ENCODE data around the gene HNRNPL. TPM values are rescaled to one million over a fixed set of nuclear protein-coding genes. Genes with fewer than 3 reads are reported as not detected.

Gene HNRNPL
- total and polyA plus RNA-seq, 9 of the 15 experiments (the other 6 are each of a cell fraction or from before 2014, with no cell fraction given): 39.5 to 610 (median 299) TPM

GRCh38 chr19:38849147-38849859 is 483 bp downstream of the HNRNPL start (continued):
- TF ChIP-seq GABPB2 (CRISPR knock-in tag; conservative IDR thresholded peaks at IDR 0.05) (no peak), EZH2 (IDR thresholded peaks at IDR 0.05; ENCODE audit: borderline replicate concordance, low read depth, low read length) (no peak), HNRNPUL1 (IDR thresholded peaks at IDR 0.05; ENCODE audit: low read length) (no peak), NFXL1 (CRISPR knock-in tag; IDR thresholded peaks at IDR 0.05) (no peak), TEAD2 (tag; IDR thresholded peaks at IDR 0.05) (no peak), MTA1 (IDR thresholded peaks at IDR 0.05; ENCODE audit: borderline replicate concordance) (no peak), NONO (IDR thresholded peaks at IDR 0.05; ENCODE audit: low read depth in 2 of 2, low read length in 1 of 2) (peak in 1 of 2 experiments; percentile 64; a peak in 1 of 4 replicates), SNAPC5 (CRISPR knock-in tag; IDR thresholded peaks at IDR 0.05) (no peak), ZNF445 (CRISPR knock-in tag; IDR thresholded peaks at IDR 0.05; ENCODE audit: low read depth) (no peak), ZC3H11A (IDR thresholded peaks at IDR 0.05; ENCODE audit: low read depth, low read length) (no peak), ZNF282 (CRISPR knock-in tag; IDR thresholded peaks at IDR 0.05) (peak; percentile 56; the same call in 1 of the 2 replicates), SIN3A (IDR thresholded peaks at IDR 0.05; ENCODE audit: borderline replicate concordance in 2 of 2, control insufficient read depth in 1 of 2, low read depth in 2 of 2, low read length in 2 of 2) (peak in 1 of 2 experiments; percentile 91; a peak in 1 of 4 replicates), STAG1 (CRISPR knock-in tag; IDR thresholded peaks at IDR 0.05; ENCODE audit: borderline replicate concordance) (no peak), ELF4 (CRISPR knock-in tag; IDR thresholded peaks at IDR 0.05) (peak; percentile 47; the same call in 1 of the 2 replicates), ZNF253 (CRISPR knock-in tag; conservative IDR thresholded peaks at IDR 0.05) (no peak), CXXC5 (CRISPR knock-in tag; IDR thresholded peaks at IDR 0.05) (peak; percentile 98), ZNF143 (CRISPR knock-in tag; IDR thresholded peaks at IDR 0.05) (no peak), NR2C1 (IDR thresholded peaks at IDR 0.05) (no peak), NR2C1 (tag; IDR thresholded peaks at IDR 0.05) (no peak)
- TF ChIP-seq, protein P1, sequence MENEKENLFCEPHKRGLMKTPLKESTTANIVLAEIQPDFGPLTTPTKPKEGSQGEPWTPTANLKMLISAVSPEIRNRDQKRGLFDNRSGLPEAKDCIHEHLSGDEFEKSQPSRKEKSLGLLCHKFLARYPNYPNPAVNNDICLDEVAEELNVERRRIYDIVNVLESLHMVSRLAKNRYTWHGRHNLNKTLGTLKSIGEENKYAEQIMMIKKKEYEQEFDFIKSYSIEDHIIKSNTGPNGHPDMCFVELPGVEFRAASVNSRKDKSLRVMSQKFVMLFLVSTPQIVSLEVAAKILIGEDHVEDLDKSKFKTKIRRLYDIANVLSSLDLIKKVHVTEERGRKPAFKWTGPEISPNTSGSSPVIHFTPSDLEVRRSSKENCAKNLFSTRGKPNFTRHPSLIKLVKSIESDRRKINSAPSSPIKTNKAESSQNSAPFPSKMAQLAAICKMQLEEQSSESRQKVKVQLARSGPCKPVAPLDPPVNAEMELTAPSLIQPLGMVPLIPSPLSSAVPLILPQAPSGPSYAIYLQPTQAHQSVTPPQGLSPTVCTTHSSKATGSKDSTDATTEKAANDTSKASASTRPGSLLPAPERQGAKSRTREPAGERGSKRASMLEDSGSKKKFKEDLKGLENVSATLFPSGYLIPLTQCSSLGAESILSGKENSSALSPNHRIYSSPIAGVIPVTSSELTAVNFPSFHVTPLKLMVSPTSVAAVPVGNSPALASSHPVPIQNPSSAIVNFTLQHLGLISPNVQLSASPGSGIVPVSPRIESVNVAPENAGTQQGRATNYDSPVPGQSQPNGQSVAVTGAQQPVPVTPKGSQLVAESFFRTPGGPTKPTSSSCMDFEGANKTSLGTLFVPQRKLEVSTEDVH (IDR thresholded peaks at IDR 0.05; ENCODE audit: low read depth, partially characterized antibody): peak; percentile 47
